Adipose tissue (tissue), 3 donors: ENCODE data around the gene PSMC5. TPM values are rescaled to one million over a fixed set of nuclear protein-coding genes. Genes with fewer than 3 reads are reported as not detected.
"Not testable (repeated sequence)": the region's sequence is repeated elsewhere in the genome, so short reads cannot be mapped to it uniquely, and the experiment has no call there.

Experiments
- H3K27ac ChIP-seq: one replicate; pipeline ENCODE4 v1.5.1; 2013; ENCODE audit warnings: low read depth, low read length
- WGBS, 3 donors: extraction: QIAGEN DNeasy Blood & Tissue Kit; methylation state at CpG; one replicate each; pipeline ENCODE4 v1.1.7; 2013; 5-methylcytosine and 5-hydroxymethylcytosine counted together
- polyA plus RNA-seq, 3 donors: library from polyadenylated mRNA; stranded (reverse); fragments of 200-250 nt; gene quantifications; one replicate each; pipeline ENCODE4 v1.2.3, GENCODE V29; 2013
- donor health status: healthy with polysubstance abuse.
- donor health status: Bipolar disorder and iron deficiency.
- donor health status: healthy.

The PSMC5 gene
- 100 to 1,000 TPM in 2 of 3 donors, 10 to 100 TPM in 1; 78.4 to 204 (median 141) TPM for polyA plus RNA-seq

GRCh38 chr17:63827002-63827800 lies at the start of gene PSMC5, which contains the start of gene FTSJ3:
Gene PSMC5 (plus strand): TSS chr17:63827431. CDS start chr17:63827491, 60 bp downstream.
Gene FTSJ3 (minus strand): TSS chr17:63827663. CDS start chr17:63826902, 761 bp downstream.
- no peak within 1 kb of the TSS for H3K27ac ChIP-seq
- WGBS, 3 donors = 0 to 1% (median 0%) methylated on average over 42 to 58 of the region's 58 CpGs

- WGBS, 3 donors = 50 to 95% (median 90%) methylated on average over 1 of the region's 1 CpG
- H3K27ac ChIP-seq = no peak overlapping the region
Observed at GRCh38 chr17:63780507-63780906, 46.7 kb upstream of the PSMC5 start.

GRCh38 chr17:63780928-63781327 lies 46.3 kb upstream of the PSMC5 start:
- no peak overlapping the region for H3K27ac ChIP-seq
- WGBS, 3 donors = 95 to 98% (median 96%) methylated on average over 4 of the region's 4 CpGs

- H3K27ac ChIP-seq = no peak overlapping the region
- WGBS, 3 donors = 82 to 88% (median 87%) methylated on average over 6 of the region's 6 CpGs
Observed at GRCh38 chr17:63783522-63783921, 43.7 kb upstream of the PSMC5 start.

- H3K27ac ChIP-seq = no peak overlapping the region
- 97 to 100% (median 97%) methylated on average over 1 of the region's 1 CpG for WGBS, 3 donors
Observed at GRCh38 chr17:63785556-63785955, 41.7 kb upstream of the PSMC5 start.

GRCh38 chr17:63786117-63786516 lies 41.1 kb upstream of the PSMC5 start:
- 96 to 100% (median 98%) methylated on average over 1 of the region's 1 CpG for WGBS, 3 donors
- no peak overlapping the region for H3K27ac ChIP-seq

GRCh38 chr17:63786971-63787711 lies 40.1 kb upstream of the PSMC5 start:
- 92 to 97% (median 94%) methylated on average over 13 of the region's 13 CpGs for WGBS, 3 donors

GRCh38 chr17:63790057-63790456 lies 37.2 kb upstream of the PSMC5 start:
- WGBS, 3 donors = 93 to 94% (median 93%) methylated on average over 6 of the region's 6 CpGs
- H3K27ac ChIP-seq = no peak overlapping the region

More at GRCh38 chr17:63786971-63787711, 40.1 kb upstream of the PSMC5 start:
- no peak overlapping the region for H3K27ac ChIP-seq

- H3K27ac ChIP-seq = no peak overlapping the region
- WGBS, 3 donors = 84 to 86% (median 86%) methylated on average over 3 of the region's 3 CpGs
Observed at GRCh38 chr17:63792055-63792729, 35.0 kb upstream of the PSMC5 start.

GRCh38 chr17:63796375-63796774 lies 30.9 kb upstream of the PSMC5 start:
- H3K27ac ChIP-seq = not testable (repeated sequence)
- 97 to 99% (median 98%) methylated on average over 10 of the region's 10 CpGs for WGBS, 3 donors

GRCh38 chr17:63798572-63799106 lies 28.6 kb upstream of the PSMC5 start:
- WGBS, 3 donors = 93 to 96% (median 95%) methylated on average over 3 of the region's 3 CpGs
- H3K27ac ChIP-seq = no peak overlapping the region

GRCh38 chr17:63800783-63801182 lies 26.4 kb upstream of the PSMC5 start:
- 95 to 96% (median 96%) methylated on average over 1 of the region's 1 CpG for WGBS, 3 donors
- no peak overlapping the region for H3K27ac ChIP-seq

GRCh38 chr17:63804328-63804727 lies 22.9 kb upstream of the PSMC5 start:
- 92 to 93% (median 92%) methylated on average over 1 of the region's 1 CpG for WGBS, 3 donors
- no peak overlapping the region for H3K27ac ChIP-seq

GRCh38 chr17:63805591-63805990 lies 21.6 kb upstream of the PSMC5 start:
- WGBS, 3 donors = 55 to 76% (median 67%) methylated on average over 2 of the region's 2 CpGs
- no peak overlapping the region for H3K27ac ChIP-seq

GRCh38 chr17:63809970-63810369 lies 17.3 kb upstream of the PSMC5 start:
- no peak overlapping the region for H3K27ac ChIP-seq
- 92 to 95% (median 93%) methylated on average over 9 of the region's 9 CpGs for WGBS, 3 donors

- H3K27ac ChIP-seq = no peak overlapping the region
- WGBS, 3 donors = 87 to 93% (median 91%) methylated on average over 2 of the region's 2 CpGs
Observed at GRCh38 chr17:63816123-63816522, 11.1 kb upstream of the PSMC5 start.

- H3K27ac ChIP-seq = no peak overlapping the region
- WGBS, 3 donors = 92 to 95% (median 94%) methylated on average over 4 of the region's 4 CpGs
Observed at GRCh38 chr17:63816669-63817068, 10.6 kb upstream of the PSMC5 start.

- WGBS, 3 donors = 94 to 95% (median 95%) methylated on average over 27 of the region's 27 CpGs
- no peak overlapping the region for H3K27ac ChIP-seq
Observed at GRCh38 chr17:63817736-63818385, 9.4 kb upstream of the PSMC5 start.
